ENCODE data around the gene SEC11C. TPM values are rescaled to one million over a fixed set of nuclear protein-coding genes. Genes with fewer than 3 reads are reported as not detected.

Gene SEC11C
- total and polyA plus RNA-seq, 9 of the 15 experiments (the other 6 are each of a cell fraction or from before 2014, with no cell fraction given): 22.0 to 71.3 (median 36.5) TPM

GRCh38 chr18:59114160-59114559 lies 25.5 kb upstream of the SEC11C start:
- FAIRE-seq (no peak), DNase-seq (ENCODE audit: extremely low read depth in 1 of 4, low spot score in 3 of 4) (no peak), ATAC-seq (no peak)
- Histone ChIP-seq H3K4me1 (replicated peaks in 1 of 2; ENCODE audit: control insufficient read depth in 2 of 2, insufficient read depth in 2 of 2, low read length in 2 of 2) (no peaks in the 10 kb centered on the region), H3K9me1 (ENCODE audit: control insufficient read depth, insufficient read depth, low read length) (no peaks in the 10 kb centered on the region), H2AFZ (ENCODE audit: low read depth, low read length) (no peak overlapping the region), H3K27ac (ENCODE audit: extremely low read depth, low read depth, low read length) (no peak overlapping the region), H4K20me1 (replicated peaks; ENCODE audit: control insufficient read depth, insufficient read depth, low read length) (no peaks in the 10 kb centered on the region), H3K79me2 (ENCODE audit: control insufficient read depth, insufficient read depth, low read length) (no peaks in the 10 kb centered on the region), H3K9ac (ENCODE audit: insufficient read depth in 1 of 2, low read depth in 2 of 2, low read length in 2 of 2) (no peak overlapping the region), H3K4me3 (no peak overlapping the region), H3K9me3 (replicated peaks; ENCODE audit: control insufficient read depth, insufficient read depth, low read depth, low read length) (no peaks in the 10 kb centered on the region), H3K4me2 (ENCODE audit: insufficient read depth, low read length) (no peak overlapping the region), H3K36me3 (ENCODE audit: control insufficient read depth, insufficient read depth, low read length) (no peaks in the 10 kb centered on the region), H3K27me3 (ENCODE audit: control insufficient read depth in 2 of 2, insufficient read depth in 2 of 2, low read length in 2 of 2) (peaks cover 0 to 3% of the 10 kb centered on the region in 2 experiments; a peak in 1 of 5 replicates)
- in situ Hi-C loops (cut with MboI) (no loop called here), intact Hi-C loops (cut with micrococcal nuclease) (no loop called here)
- TF ChIP-seq IFI16 (CRISPR knock-in tag; IDR thresholded peaks at IDR 0.05) (no peak), U2AF2 (optimal IDR thresholded peaks at IDR 0.05; ENCODE audit: low read depth, low read length) (no peak), PTBP1 (IDR thresholded peaks at IDR 0.05; ENCODE audit: low read depth, low read length) (no peak), PHF8 (IDR thresholded peaks at IDR 0.05; ENCODE audit: borderline replicate concordance, low read length) (no peak), STAT6 (CRISPR knock-in tag; IDR thresholded peaks at IDR 0.05) (no peak)
- ChIA-PET CTCF (ENCODE audit: low intra/inter-chr PET ratio) (no interaction called here), POLR2A (no interaction called here)
- BruUV-seq (replicated peaks): no TSS peak
